ENCODE measurements around the gene TENM3. TPM values are rescaled to one million over a fixed set of nuclear protein-coding genes. Genes with fewer than 3 reads are reported as not detected.

Gene TENM3
- total RNA-seq, 1 donor from 2014 or later = 11.0 TPM

GRCh38 chr4:182338746-182339145, 95.5 kb downstream of the TENM3 start:
- TF ChIP-seq POLR2A (IDR thresholded peaks at IDR 0.05) (no peak), POLR2AphosphoS5 (IDR thresholded peaks at IDR 0.05; ENCODE audit: insufficient read depth in 1 of 2, low read depth in 1 of 2) (no peak)
- TF ChIP-seq, protein P1, sequence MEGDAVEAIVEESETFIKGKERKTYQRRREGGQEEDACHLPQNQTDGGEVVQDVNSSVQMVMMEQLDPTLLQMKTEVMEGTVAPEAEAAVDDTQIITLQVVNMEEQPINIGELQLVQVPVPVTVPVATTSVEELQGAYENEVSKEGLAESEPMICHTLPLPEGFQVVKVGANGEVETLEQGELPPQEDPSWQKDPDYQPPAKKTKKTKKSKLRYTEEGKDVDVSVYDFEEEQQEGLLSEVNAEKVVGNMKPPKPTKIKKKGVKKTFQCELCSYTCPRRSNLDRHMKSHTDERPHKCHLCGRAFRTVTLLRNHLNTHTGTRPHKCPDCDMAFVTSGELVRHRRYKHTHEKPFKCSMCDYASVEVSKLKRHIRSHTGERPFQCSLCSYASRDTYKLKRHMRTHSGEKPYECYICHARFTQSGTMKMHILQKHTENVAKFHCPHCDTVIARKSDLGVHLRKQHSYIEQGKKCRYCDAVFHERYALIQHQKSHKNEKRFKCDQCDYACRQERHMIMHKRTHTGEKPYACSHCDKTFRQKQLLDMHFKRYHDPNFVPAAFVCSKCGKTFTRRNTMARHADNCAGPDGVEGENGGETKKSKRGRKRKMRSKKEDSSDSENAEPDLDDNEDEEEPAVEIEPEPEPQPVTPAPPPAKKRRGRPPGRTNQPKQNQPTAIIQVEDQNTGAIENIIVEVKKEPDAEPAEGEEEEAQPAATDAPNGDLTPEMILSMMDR (IDR thresholded peaks at IDR 0.05) = no peak
- Histone ChIP-seq H3K9me3 (no peaks in the 10 kb centered on the region), H3K4me1 (peaks cover 13% of the 10 kb centered on the region), H3K27ac (no peak overlapping the region), H3K4me3 (no peak overlapping the region), H3K36me3 (no peaks in the 10 kb centered on the region), H3K27me3 (no peaks in the 10 kb centered on the region)
- intact Hi-C loops (cut with DNase I) = no loop called here
- no peak for DNase-seq (ENCODE audit: extremely low spot score in 2 of 2)

DNA sequence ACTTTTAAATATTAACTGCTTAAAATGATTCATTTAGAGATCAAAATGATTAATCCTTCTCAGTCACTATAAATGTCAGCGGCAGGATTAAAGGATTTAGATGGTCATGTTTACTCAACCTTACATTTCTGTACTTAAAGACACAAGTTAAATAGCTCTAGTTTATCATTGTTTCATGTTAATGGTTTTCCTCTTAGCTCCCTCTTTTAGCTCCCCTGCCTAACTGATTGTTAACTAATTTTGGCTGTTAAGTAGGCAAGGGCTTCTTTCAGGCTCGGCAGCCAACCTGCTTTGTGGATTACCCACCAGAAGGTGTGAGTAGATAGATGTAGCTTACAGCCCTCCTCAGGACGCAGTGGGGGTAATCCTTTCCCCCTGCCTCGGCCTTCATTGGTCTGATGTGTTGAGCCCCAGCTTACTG, 96.0 kb downstream of the TENM3 start:
- Histone ChIP-seq H3K4me1 (peaks cover 13% of the 10 kb centered on the region), H3K36me3 (no peaks in the 10 kb centered on the region), H3K27ac (no peak overlapping the region), H3K4me3 (no peak overlapping the region), H3K27me3 (no peaks in the 10 kb centered on the region), H3K9me3 (no peaks in the 10 kb centered on the region)
- intact Hi-C loops (cut with DNase I) = no loop called here
- no peak for DNase-seq (ENCODE audit: extremely low spot score in 2 of 2)
- TF ChIP-seq POLR2AphosphoS5 (IDR thresholded peaks at IDR 0.05; ENCODE audit: insufficient read depth in 1 of 2, low read depth in 1 of 2) (no peak), POLR2A (IDR thresholded peaks at IDR 0.05) (no peak)
- TF ChIP-seq, protein P1 (IDR thresholded peaks at IDR 0.05) = no peak

DNA sequence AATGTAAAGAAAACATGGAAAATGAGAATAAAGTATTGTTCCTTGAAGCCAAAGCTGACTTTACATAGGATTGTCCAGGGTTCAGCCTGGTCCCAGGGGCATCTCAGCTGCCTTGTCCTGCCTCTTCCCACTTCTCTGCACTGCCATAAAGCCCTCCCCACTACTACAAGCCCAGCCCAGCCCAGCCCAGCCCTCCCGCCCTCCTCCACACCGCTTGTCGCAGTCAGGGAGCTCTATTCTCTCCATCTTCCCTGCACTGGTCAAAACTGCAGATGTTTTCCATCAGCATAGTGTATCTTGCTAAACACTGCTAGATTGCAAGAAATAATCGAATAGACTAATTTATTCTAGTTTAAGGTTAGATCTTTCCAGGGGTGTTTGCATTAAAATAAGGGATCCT, 100.3 kb downstream of the TENM3 start:
- Histone ChIP-seq H3K9me3 (no peaks in the 10 kb centered on the region), H3K4me1 (peaks cover 13% of the 10 kb centered on the region), H3K27ac (no peak overlapping the region), H3K27me3 (no peaks in the 10 kb centered on the region), H3K4me3 (no peak overlapping the region), H3K36me3 (no peaks in the 10 kb centered on the region)
- TF ChIP-seq, protein P1 (IDR thresholded peaks at IDR 0.05) = no peak
- no peak for TF ChIP-seq POLR2AphosphoS5 (IDR thresholded peaks at IDR 0.05; ENCODE audit: insufficient read depth in 1 of 2, low read depth in 1 of 2)
- no peak for TF ChIP-seq POLR2A (IDR thresholded peaks at IDR 0.05)
- no peak for DNase-seq (ENCODE audit: extremely low spot score in 2 of 2)
- intact Hi-C loops (cut with DNase I) = no loop called here

- intact Hi-C loops (cut with DNase I) = no loop called here
- Histone ChIP-seq H3K27me3 (no peaks in the 10 kb centered on the region), H3K4me1 (peaks cover under 1% of the 10 kb centered on the region), H3K36me3 (no peaks in the 10 kb centered on the region), H3K27ac (no peak overlapping the region), H3K9me3 (no peaks in the 10 kb centered on the region), H3K4me3 (no peak overlapping the region)
- TF ChIP-seq POLR2A (IDR thresholded peaks at IDR 0.05) (no peak), POLR2AphosphoS5 (IDR thresholded peaks at IDR 0.05; ENCODE audit: insufficient read depth in 1 of 2, low read depth in 1 of 2) (no peak)
- TF ChIP-seq, protein P1 (IDR thresholded peaks at IDR 0.05) = no peak
- no peak for DNase-seq (ENCODE audit: extremely low spot score in 2 of 2)
Observed at GRCh38 chr4:182344968-182345367, 101.8 kb downstream of the TENM3 start.

DNA sequence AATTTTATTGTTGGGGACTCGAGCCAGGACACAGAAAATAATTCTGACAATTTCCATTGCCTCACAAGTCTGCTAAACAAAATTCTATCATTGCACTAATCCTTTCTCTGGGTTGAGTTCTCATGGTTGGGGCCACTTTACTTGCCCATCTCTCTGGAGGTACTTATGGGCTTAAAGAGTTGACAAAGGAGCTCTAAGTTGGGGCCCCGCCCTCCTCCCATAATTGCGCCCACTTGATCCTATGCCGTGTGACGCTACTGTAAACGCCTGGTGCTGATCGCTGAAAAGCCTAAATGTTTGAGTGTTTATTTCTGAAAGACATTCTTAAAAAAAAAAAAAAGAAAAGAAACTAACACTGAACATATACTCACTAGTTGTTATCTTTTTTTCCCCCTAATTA, 103.0 kb downstream of the TENM3 start:
- Histone ChIP-seq H3K27ac (no peak overlapping the region), H3K4me3 (no peak overlapping the region), H3K9me3 (no peaks in the 10 kb centered on the region), H3K4me1 (no peaks in the 10 kb centered on the region), H3K27me3 (no peaks in the 10 kb centered on the region), H3K36me3 (no peaks in the 10 kb centered on the region)
- no peak for TF ChIP-seq POLR2AphosphoS5 (IDR thresholded peaks at IDR 0.05; ENCODE audit: insufficient read depth in 1 of 2, low read depth in 1 of 2)
- no peak for TF ChIP-seq POLR2A (IDR thresholded peaks at IDR 0.05)
- TF ChIP-seq, protein P1 (IDR thresholded peaks at IDR 0.05) = no peak
- intact Hi-C loops (cut with DNase I) = no loop called here
- DNase-seq (ENCODE audit: extremely low spot score in 2 of 2) = no peak

Data from vagina (tissue), 2 donors.